Superior temporal gyrus (tissue), 1 donor: ENCODE results near the gene GALK1.

ENCODE experiments used
- DNase-seq: peaks from one replicate; pipeline ENCODE4 v3.0.0-alpha.2; 2016; ENCODE audit errors: extremely low spot score

Gene GALK1

GRCh38 chr17:75750661-75751423, 14.2 kb downstream of the GALK1 start:
- DNase-seq: no peak

GRCh38 chr17:75749545-75750389, 15.2 kb downstream of the GALK1 start:
- peak; percentile 90 for DNase-seq

GRCh38 chr17:75748706-75749105, 16.3 kb downstream of the GALK1 start:
- no peak for DNase-seq

- DNase-seq: no peak
Measured at GRCh38 chr17:75743625-75744206, 21.3 kb downstream of the GALK1 start.

GRCh38 chr17:75742337-75742736, 22.7 kb downstream of the GALK1 start:
- DNase-seq: no peak

GRCh38 chr17:75740631-75741077, 24.3 kb downstream of the GALK1 start:
- no peak for DNase-seq

GRCh38 chr17:75740215-75740614, 24.8 kb downstream of the GALK1 start:
- DNase-seq: no peak

- no peak for DNase-seq
Measured at GRCh38 chr17:75739801-75740200, 25.2 kb downstream of the GALK1 start.

GRCh38 chr17:75739174-75739573, 25.8 kb downstream of the GALK1 start:
- no peak for DNase-seq

GRCh38 chr17:75738218-75738802, 26.7 kb downstream of the GALK1 start:
- peak; percentile 48 for DNase-seq

- no peak for DNase-seq
Measured at GRCh38 chr17:75737133-75737962, 27.6 kb downstream of the GALK1 start.

GRCh38 chr17:75736173-75736835, 28.7 kb downstream of the GALK1 start:
- DNase-seq: no peak

GRCh38 chr17:75734674-75735294, 30.2 kb downstream of the GALK1 start:
- DNase-seq: no peak

- no peak for DNase-seq
Measured at GRCh38 chr17:75733471-75733870, 31.5 kb downstream of the GALK1 start.

GRCh38 chr17:75731716-75732498, 33.1 kb downstream of the GALK1 start:
- DNase-seq: no peak

- DNase-seq: no peak
Measured at GRCh38 chr17:75731086-75731715, 33.8 kb downstream of the GALK1 start.

GRCh38 chr17:75730065-75730464, 34.9 kb downstream of the GALK1 start:
- DNase-seq: no peak

GRCh38 chr17:75729351-75729750, 35.6 kb downstream of the GALK1 start:
- DNase-seq: no peak

- DNase-seq: no peak
Measured at GRCh38 chr17:75727391-75727790, 37.6 kb downstream of the GALK1 start.
